Stomach (tissue), 4 donors: Measurements from ENCODE around the gene ATG2B.

Source experiments
- CTCF ChIP-seq, 7 experiments: fragments of 450-650 bp in 4 of 7; fragments of 200-600 bp in 3 of 7; sonication (generic) in 3 of 7; IDR thresholded peaks; one replicate each; pipeline ENCODE4 v1.5.1; 2016 to 2019; ENCODE audit warnings: antibody characterized with exemption in 7 of 7, control low read depth in 2 of 7, mild to moderate bottlenecking in 1 of 7
- EP300 ChIP-seq: sonication (generic); formaldehyde crosslinking; IDR thresholded peaks from one replicate; pipeline ENCODE4 v1.6.1; 2017; ENCODE audit warnings: antibody characterized with exemption
- POLR2A ChIP-seq, 4 donors: fragments of 450-650 bp; IDR thresholded peaks; one replicate each; pipeline ENCODE4 v1.6.1; 2016; ENCODE audit warnings: antibody characterized with exemption in 4 of 4, control low read depth in 2 of 4, mild to moderate bottlenecking in 1 of 4, moderate library complexity in 1 of 4
- POLR2AphosphoS5 ChIP-seq, 3 donors: sonication (generic); formaldehyde crosslinking; IDR thresholded peaks; one replicate each; pipeline ENCODE4 v1.6.1; 2016; ENCODE audit warnings: antibody characterized with exemption in 3 of 3

DNA sequence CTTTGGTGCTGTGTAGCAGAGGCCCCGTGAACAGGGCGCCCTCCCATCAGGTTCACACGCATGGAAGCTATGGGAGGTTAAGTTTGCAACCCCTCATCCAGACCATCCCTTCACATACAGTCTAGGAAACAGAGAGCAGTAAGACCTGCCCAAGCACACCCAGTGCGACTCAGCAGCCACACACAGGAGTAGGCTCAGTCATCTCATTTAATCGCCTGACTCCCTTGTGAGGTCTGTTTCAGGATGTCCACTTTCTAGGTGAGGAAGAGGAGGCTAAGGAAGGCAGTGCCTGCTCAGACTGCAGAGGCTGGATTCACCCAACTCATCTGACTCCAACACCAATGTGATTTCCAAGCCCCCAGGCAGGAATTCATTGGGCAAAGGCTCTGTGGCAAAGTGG lies 95.2 kb downstream of the ATG2B start:
- TF ChIP-seq POLR2AphosphoS5 (IDR thresholded peaks at IDR 0.05) (no peak), CTCF (IDR thresholded peaks at IDR 0.05) (no peak), EP300 (no peak), POLR2A (IDR thresholded peaks at IDR 0.05) (no peak)
